Small intestine (tissue), 7 donors: ENCODE results near the gene PLXNB2. TPM values are rescaled to one million over a fixed set of nuclear protein-coding genes. Genes with fewer than 3 reads are reported as not detected.

ENCODE experiments used
- DNase-seq, 2 donors: peaks; one replicate each; pipeline versions ENCODE4 v3.0.0 to v3.0.0-alpha.2; 2013
- FAIRE-seq: peaks from 2 replicates; lab custom pipeline; 2012; peaks lifted over from hg19 to GRCh38; lab: Jason Lieb, UNC
- H3K27ac ChIP-seq, 3 donors: one replicate each; pipeline ENCODE4 v1.5.1; 2013; ENCODE audit warnings: low read length in 2 of 3, mild to moderate bottlenecking in 2 of 3, control low read depth in 1 of 3, inconsistent platforms in 1 of 3, low read depth in 1 of 3, moderate library complexity in 1 of 3
- H3K27me3 ChIP-seq, 3 donors: one replicate each; pipeline ENCODE4 v1.6.1; 2013; ENCODE audit warnings: low read length in 3 of 3, inconsistent platforms in 1 of 3; ENCODE audit not compliant: control insufficient read depth in 3 of 3, insufficient read depth in 3 of 3
- H3K36me3 ChIP-seq, 3 donors: one replicate each; pipeline ENCODE4 v1.6.1; 2013; ENCODE audit warnings: low read length in 3 of 3, inconsistent platforms in 1 of 3, low read depth in 1 of 3, mild to moderate bottlenecking in 1 of 3, moderate library complexity in 1 of 3; ENCODE audit not compliant: control insufficient read depth in 3 of 3, insufficient read depth in 2 of 3
- H3K4me1 ChIP-seq, 3 donors: one replicate each; pipeline ENCODE4 v1.6.1; 2013; ENCODE audit warnings: low read length in 2 of 3, inconsistent platforms in 1 of 3, low read depth in 1 of 3, mild to moderate bottlenecking in 1 of 3, moderate library complexity in 1 of 3; ENCODE audit not compliant: control insufficient read depth in 3 of 3, insufficient read depth in 2 of 3
- H3K4me3 ChIP-seq, 3 donors: one replicate each; pipeline ENCODE4 v1.5.1; 2013; ENCODE audit warnings: low read length in 3 of 3, control low read depth in 1 of 3, inconsistent platforms in 1 of 3, low read depth in 1 of 3, mild to moderate bottlenecking in 1 of 3, moderate library complexity in 1 of 3
- H3K9me3 ChIP-seq, 2 donors: one replicate each; pipeline ENCODE4 v1.6.1; 2013; ENCODE audit warnings: low read depth in 1 of 2, low read length in 1 of 2; ENCODE audit not compliant: control insufficient read depth in 2 of 2, insufficient read depth in 1 of 2
- WGBS, 3 donors: extraction: QIAGEN DNeasy Blood & Tissue Kit; methylation state at CpG; one replicate each; pipeline ENCODE4 v1.1.7; 2013; 5-methylcytosine and 5-hydroxymethylcytosine counted together
- polyA plus RNA-seq, 4 donors: library from polyadenylated mRNA; stranded (reverse) in 3 of 4; unstranded in 1 of 4; fragments of 200-250 nt in 3 of 4; fragments of 120-200 nt in 1 of 4; gene quantifications; one replicate each; pipeline versions ENCODE4 v1.2.1 to v1.2.3, GENCODE V29; 2013
- donor health status: healthy with polysubstance abuse.
- donor health status: control.
- donor health status: control.
- donor health status: Bipolar disorder and iron deficiency.
- donor health status: healthy.

Gene PLXNB2
- polyA plus RNA-seq, 4 donors: 70.3 to 179 (median 95.2) TPM

DNA sequence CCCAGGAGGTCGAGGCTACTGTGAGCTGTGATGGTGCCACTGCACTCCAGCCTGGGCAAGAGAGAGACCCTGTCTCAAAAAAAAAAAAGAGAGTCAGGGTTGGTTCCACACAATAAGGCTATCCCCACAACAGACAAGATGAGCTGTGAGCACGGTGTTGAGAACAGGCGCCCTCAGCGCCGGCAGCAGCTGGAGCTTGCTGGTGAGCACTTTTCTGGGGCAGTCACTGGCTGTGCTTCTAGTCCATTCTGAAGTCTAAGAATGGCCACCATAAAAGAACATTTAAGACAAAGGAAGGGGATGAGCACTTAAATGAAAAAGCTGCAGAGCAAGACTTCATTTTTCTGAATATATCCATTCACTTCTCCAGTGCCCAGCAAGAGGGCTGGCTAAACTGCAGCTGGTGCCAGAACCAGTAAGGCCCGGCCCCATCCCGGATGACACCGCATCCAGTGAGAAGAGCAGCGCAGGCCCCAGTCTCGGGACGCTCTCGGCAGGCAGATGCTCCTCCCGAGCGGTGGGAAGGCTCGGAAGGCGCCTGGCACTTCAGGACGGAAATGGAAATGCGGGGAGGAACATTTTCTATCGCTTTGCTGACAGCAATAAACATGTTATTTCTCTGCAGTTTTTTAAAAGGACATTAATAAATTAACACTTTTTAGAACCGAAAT, 74.8 kb downstream of the PLXNB2 start:
- H3K9me3 ChIP-seq: no peaks in the 10 kb centered on the region
- H3K27me3 ChIP-seq: no peaks in the 10 kb centered on the region
- WGBS, 3 donors: 94 to 96% (median 95%) methylated on average over 20 of the region's 20 CpGs
- no peaks in the 10 kb centered on the region for H3K4me1 ChIP-seq
- no peak overlapping the region for H3K4me3 ChIP-seq
- peaks cover 3 to 79% (median 6%) of the 10 kb centered on the region in 3 donors for H3K36me3 ChIP-seq
- no peak overlapping the region for H3K27ac ChIP-seq
- FAIRE-seq (no peak), DNase-seq (no peak)

DNA sequence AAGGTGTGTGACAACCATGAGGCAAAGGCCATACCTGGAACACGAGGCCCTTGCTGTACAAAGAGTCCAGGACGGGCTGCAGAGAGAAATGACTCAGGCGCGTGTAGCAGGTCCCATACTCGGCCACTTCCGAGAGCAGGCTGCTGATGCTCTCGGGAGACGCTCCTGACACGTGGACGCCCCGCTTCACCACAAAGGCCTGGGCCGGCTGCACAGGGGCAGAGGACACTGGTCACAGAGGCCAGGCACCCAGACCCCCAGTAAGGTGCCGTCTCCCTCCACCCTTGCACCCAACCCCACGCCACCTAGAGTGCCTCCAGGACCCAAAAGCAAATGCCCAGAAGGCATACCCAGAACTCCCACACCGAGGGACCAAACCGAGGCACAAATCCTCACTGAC, 78.1 kb downstream of the PLXNB2 start:
- 96 to 97% (median 96%) methylated on average over 15 to 16 of the region's 16 CpGs for whole genome bisulfite sequencing, 3 donors
- FAIRE-seq: no peak
- Histone ChIP-seq H3K9me3 (no peaks in the 10 kb centered on the region), H3K4me3 (no peak overlapping the region), H3K4me1 (peaks cover 0 to 7% (median 0%) of the 10 kb centered on the region in 3 donors), H3K27ac (no peak overlapping the region), H3K36me3 (peaks cover 7 to 83% (median 14%) of the 10 kb centered on the region in 3 donors), H3K27me3 (no peaks in the 10 kb centered on the region)
- no peak for DNase-seq

DNA sequence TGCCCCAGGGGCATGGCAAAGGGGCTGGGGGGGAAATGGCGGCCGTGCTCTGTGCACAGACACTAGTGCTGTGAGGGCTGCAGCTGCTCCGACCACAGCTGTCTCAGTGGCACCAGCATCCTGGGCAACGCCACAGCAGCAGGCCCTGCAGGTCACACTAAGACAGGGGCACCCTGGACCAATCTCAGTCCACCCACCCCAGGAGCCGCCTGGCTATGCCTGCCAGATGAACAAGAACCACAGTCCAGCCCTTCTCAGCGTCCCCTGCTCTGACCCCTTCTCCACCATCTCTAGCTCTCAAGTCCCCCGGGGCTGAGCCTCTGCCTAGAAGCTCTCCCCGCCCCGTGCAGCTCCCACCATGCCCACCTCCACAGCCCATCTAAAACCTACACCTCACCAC, 79.1 kb downstream of the PLXNB2 start:
- FAIRE-seq (no peak), DNase-seq (no peak)
- H3K36me3 ChIP-seq: peaks cover 12 to 84% (median 18%) of the 10 kb centered on the region in 3 donors
- no peak overlapping the region for H3K27ac ChIP-seq
- WGBS, 3 donors: 96 to 98% (median 98%) methylated on average over 9 of the region's 9 CpGs
- H3K4me1 ChIP-seq: peaks cover 0 to 7% (median 0%) of the 10 kb centered on the region in 3 donors
- no peaks in the 10 kb centered on the region for H3K9me3 ChIP-seq
- no peak overlapping the region for H3K4me3 ChIP-seq
- no peaks in the 10 kb centered on the region for H3K27me3 ChIP-seq

DNA sequence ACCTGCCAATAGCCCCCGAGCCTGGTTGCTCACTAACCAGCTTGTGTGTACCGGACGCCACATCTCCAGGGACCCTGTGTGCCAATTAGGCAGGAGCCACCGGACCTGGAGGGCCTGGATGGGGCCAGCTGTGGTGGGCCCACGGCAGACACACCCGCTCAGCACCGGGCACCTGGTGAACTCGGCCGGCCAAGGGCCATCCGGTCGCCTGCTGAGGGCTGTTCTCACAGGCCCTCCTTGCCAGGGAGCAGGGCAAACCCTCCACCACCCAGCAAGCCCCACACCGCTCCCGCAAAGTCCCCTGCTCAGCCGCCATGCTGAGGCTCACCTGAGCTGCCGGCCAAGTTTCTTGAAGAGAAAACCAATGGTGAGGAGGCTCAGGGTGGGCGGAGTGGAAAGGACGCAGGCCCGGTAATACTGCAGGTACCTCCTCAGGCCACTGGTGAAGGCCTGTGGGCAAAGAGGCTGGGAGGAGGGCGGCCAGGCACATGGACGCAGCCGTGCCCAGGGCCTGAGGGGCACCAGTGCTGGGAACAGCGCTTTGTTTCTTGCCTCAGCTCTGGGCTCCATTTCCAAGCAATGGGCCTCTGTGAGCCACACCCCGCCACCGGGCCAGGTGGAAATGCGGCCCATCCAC, 79.7 kb downstream of the PLXNB2 start:
- Histone ChIP-seq H3K4me3 (no peak overlapping the region), H3K9me3 (no peaks in the 10 kb centered on the region), H3K27ac (no peak overlapping the region), H3K4me1 (peaks cover 0 to 7% (median 0%) of the 10 kb centered on the region in 3 donors), H3K27me3 (no peaks in the 10 kb centered on the region), H3K36me3 (peaks cover 12 to 84% (median 18%) of the 10 kb centered on the region in 3 donors)
- DNase-seq: no peak
- no peak for FAIRE-seq
- WGBS, 3 donors: 89 to 95% (median 95%) methylated on average over 24 to 25 of the region's 25 CpGs

DNA sequence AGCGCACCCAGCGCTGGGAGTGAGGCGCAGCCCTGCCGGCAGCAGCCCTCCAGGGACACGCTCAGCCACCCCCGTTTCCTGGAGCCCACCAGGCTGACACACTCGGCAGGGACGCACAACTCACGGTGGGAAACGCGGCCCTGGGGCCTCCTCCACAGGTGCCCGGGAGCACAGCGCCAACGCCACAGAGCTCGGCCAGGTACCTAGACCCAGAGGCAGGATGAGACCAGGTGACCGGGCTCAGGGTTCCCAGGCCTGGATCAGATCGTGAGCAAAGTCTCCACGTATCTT, 80.6 kb downstream of the PLXNB2 start:
- DNase-seq (no peak), FAIRE-seq (no peak)
- peaks cover 0 to 7% (median 0%) of the 10 kb centered on the region in 3 donors for H3K4me1 ChIP-seq
- H3K36me3 ChIP-seq: peaks cover 12 to 84% (median 21%) of the 10 kb centered on the region in 3 donors
- no peaks in the 10 kb centered on the region for H3K9me3 ChIP-seq
- H3K27ac ChIP-seq: no peak overlapping the region
- WGBS, 3 donors: 91 to 95% (median 92%) methylated on average over 18 of the region's 18 CpGs
- no peaks in the 10 kb centered on the region for H3K27me3 ChIP-seq
- no peak overlapping the region for H3K4me3 ChIP-seq

DNA sequence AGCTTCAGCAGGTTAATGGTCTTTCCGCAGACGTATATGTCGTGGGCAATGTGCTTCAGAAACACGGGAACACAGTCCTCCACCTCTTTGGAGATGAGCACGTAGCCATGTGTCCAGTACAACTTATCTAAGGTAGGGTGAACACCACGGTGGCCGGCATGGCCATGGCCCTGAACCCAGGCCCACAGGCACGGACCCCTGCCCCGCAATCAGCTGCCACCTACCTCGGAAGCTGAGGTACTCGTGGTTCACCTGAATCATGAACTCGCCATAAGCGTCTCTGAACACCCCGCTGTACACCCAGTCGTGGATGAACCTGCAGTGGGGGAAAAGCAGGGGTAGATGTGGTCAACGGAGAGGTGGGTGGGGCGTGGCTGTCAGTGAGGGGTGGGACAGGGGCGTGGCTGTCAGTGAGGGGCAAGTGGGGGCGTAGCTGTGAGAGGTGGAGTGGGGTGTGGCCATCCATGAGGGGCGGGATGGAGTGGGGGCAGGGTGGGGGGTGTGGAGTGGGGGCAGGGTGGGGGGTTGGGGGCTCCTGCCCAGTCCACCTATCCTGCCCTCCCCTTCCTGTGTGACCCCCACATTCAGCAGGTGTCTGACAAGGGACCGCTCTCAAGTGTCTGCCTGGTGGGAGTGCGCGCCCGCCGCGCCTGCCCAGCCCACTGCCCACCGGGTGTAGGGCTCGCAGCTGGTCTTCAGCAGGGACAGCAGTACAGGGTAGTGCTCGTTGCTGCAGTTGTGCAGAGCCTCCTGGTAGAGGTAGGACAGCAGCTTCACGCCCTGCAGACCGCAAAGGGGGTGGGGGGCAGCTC, 81.2 kb downstream of the PLXNB2 start:
- no peaks in the 10 kb centered on the region for H3K27me3 ChIP-seq
- no peak for FAIRE-seq
- 91 to 92% (median 92%) methylated on average over 27 to 31 of the region's 31 CpGs for WGBS, 3 donors
- H3K4me3 ChIP-seq: no peak overlapping the region
- H3K27ac ChIP-seq: no peak overlapping the region
- peaks cover 0 to 7% (median 0%) of the 10 kb centered on the region in 3 donors for H3K4me1 ChIP-seq
- H3K36me3 ChIP-seq: peaks cover 12 to 87% (median 21%) of the 10 kb centered on the region in 3 donors
- no peaks in the 10 kb centered on the region for H3K9me3 ChIP-seq
- no peak for DNase-seq

DNA sequence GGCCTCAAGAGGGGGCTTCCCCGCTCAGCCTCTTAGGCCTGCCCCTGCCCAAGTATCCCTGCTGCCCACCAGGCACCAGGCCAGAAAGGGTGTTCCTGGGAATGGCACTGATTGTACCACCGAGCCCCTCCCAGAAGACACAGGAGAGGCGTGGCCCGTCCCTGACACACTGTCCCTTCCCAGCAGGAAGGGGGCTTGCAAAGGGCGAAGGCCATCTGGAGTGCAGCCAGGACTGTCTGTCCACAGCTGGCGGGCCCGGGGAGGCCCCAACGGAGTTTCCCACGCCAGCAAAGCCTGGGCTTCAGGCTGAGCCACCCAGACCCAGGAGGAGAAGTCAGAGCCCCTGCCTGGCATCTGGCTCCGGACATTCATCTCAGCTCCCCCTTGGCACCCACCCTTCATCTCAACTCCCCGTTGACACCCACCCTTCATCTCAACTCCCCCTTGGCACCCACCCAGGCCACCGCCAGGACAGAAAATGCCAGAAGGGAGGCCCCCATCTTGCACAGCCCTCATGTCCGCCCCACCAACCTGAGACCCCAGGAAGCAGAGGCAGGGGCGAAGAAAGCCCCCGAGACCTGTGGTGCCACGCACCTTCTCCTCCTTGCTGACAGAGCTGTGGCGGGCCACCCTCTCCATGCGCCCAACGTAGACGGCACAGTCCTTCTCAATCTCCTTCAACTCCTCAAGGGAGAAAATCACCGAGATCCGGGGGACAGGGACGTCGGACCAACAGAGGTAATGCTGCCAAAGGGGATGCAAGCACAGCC, 82.1 kb downstream of the PLXNB2 start:
- Histone ChIP-seq H3K4me1 (peaks cover 0 to 7% (median 0%) of the 10 kb centered on the region in 3 donors), H3K27me3 (no peaks in the 10 kb centered on the region), H3K9me3 (no peaks in the 10 kb centered on the region), H3K4me3 (no peak overlapping the region), H3K27ac (no peak overlapping the region), H3K36me3 (peaks cover 12 to 91% (median 26%) of the 10 kb centered on the region in 3 donors)
- DNase-seq: no peak
- WGBS, 3 donors: 62 to 81% (median 75%) methylated on average over 18 to 24 of the region's 24 CpGs
- FAIRE-seq: no peak
